HG03196 (cell line): ENCODE results near the gene P4HB.
"Not testable (repeated sequence)": the region's sequence is repeated elsewhere in the genome, so short reads cannot be mapped to it uniquely, and the experiment has no call there.

Experiments used
- ATAC-seq: cut with Tn5 transposase; IDR thresholded peaks from one replicate; pipeline ENCODE4 v1.9.1; 2021; ENCODE audit not compliant: unreplicated experiment

P4HB gene

DNA sequence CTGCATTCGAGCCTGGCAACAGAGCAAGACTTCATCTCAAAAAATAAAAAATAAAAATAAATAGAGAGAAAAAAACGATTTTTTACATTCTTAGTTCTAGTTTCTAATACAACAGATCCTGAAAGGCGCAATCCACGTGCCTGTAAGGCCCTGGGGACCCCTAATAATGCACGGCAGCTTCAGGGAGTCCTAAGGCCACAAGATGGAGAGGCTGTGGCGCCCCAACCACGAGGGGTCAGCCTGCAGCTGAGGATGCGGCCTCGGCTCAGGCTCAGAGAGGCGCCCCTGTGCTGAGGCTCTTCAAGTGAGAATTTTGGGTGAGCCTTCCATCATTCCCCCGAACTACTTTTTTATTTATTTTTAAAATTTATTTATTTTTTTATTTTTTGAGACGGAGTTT is 10.9 kb downstream of the P4HB start:
- ATAC-seq: no peak

DNA sequence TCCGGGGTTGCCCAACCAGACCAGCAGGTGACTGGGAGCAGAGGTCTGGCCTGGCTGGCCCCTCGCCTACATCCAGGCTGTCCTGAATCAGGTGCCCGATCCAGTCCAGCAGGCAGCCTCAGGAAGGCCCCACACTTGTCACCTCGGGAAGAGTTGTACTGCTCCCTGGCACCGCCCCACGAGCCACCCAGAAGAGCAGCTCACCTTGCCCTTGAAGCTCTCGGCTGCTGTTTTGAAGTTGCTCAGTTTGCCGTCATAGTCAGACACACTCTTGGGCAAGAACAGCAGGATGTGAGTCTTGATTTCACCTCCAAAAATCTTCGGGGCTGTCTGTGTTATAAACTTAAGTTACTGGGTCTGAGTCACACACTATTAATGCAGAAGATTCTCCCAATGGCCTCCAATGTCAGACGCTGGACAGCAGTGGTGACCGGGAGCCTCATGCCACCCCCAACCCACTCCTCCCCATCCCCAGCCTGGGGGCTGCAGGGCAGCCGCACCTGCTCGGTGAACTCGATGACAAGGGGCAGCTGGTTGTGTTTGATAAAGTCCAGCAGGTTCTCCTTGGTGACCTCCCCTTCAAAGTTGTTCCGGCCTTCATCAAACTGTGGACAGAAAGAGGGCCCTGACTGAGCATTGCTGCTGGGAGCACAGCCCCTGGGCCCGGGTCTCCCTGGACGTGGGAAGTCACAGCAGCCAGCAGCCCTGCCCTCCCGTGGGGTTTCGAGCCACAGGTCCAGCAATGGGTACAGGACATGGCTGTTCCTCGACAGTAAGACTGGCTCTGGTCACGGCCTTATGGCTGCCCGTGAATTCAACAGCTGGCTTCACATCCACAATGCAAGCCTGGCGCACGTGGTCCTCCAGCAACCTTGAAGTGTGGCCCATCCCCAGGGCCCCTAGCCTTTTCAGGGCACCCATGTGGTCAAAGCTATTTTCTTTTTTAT is 13.3 kb downstream of the P4HB start:
- no peak for ATAC-seq

DNA sequence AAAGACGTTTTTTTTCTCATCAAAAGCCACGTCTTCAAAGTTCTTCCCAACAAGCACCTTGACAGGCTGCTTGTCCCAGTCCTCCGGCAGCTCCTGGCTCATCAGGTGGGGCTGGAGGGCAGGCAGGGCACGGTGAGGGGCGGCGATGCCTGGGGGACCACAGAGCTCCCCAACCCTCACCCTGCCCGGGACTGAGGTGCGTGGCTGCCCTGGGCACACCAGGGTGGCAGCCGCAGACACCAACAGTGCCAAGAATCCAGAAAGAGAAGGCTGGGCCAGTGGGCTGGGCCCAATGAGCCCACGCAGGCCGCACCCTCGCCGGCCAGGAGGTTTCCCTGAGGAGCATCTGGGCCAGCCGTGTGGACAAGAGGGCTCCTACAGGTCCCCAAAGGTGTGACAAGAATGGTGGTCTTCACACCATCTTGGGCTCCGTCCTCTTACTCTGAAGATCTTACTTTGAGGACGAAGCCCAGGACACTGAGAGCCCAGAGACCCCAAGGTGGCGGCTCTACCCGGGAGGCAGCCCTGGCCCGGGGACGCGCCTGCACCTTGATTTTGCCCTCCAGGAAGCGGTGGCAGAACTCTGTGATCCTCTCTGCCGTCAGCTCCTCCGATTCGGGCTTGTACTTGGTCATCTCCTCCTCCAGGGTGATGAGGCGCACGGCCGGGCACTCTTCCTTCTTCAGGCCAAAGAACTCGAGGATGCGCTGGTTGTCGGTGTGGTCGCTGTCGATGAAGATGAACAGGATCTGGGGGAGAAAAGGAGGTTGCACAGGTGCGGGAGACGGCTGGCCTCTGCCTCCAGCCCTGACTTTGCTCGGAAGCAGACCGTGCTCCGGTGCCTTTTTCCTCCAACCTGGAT is 14.2 kb downstream of the P4HB start:
- ATAC-seq: no peak

DNA sequence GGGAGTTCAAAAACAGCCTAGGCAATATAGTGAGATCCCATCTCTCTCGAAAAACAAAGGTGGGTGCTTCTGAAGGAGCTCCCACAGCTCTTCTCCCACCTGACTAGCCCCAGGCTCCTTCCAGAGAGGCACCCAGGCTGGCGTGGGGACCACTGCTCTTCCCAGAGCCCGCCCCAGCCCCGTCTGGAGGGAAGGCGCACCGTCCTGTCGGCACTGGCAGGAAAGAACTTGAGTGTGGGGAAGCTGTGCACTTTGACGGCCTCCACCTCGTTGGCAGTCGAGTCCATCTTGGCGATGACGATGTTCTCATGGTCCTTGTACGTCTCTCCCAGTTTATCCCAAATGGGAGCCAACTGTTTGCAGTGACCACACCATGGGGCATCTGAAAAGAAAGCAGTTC is 15.0 kb downstream of the P4HB start:
- ATAC-seq: no peak

- ATAC-seq: no peak
Observed at GRCh38 chr17:81844887-81845286, 15.4 kb downstream of the P4HB start.

DNA sequence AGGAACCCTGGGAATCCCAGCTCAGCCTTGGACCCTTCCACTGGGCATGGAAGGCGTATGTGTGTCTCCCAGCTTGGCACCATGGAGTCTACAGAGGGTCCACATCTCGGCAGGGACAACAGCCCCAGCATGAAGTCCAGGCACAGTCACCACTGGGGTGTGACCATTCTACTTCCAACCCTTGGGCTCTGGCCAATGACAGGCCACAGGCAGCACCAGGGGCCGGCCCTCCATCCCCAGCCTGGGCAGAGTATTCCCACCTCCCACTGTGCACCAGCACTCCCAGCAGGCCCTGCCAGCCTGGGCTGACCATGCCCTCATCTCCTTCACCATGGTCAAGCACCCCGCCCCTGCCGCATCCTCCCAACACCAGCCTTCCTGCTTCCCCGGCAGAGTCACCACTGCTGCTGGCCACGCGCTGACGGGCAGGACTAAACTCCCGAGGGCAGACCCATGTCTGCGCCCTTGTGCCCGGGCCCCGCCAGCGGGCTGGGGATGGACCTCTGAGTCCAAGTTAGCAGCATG is 15.9 kb downstream of the P4HB start:
- no peak for ATAC-seq

DNA sequence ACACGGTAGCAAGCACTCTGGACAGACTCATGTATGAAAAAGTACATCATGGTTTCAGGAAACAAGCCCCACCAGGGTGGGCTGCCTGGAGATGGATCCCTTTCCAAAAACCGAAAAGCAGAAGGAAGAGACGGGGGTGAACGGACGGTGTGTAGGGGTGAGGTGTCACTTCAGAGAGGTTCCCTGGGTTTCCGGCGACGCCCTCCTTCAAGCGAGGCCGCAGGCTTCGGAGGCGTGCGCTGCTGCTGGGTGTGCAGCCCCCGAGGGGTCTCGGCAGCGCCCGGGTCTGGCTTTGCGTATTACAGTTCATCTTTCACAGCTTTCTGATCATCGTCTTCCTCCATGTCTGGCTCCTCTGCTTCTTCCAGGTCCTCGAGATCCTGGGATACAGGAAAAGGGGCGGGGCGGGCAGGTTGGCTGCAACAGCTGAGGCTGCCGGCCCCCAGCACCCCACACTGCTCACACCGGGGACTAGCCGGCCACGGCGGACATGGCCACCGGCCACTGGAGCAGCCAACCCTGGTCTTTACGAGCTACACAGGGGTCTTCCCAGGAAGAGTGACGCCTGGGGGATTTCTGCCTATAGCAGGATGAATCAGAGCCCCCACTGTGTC is 16.5 kb downstream of the P4HB start:
- ATAC-seq: no peak

GRCh38 chr17:81842725-81843504 is 17.4 kb downstream of the P4HB start:
- ATAC-seq: no peak

- ATAC-seq: no peak
Observed at GRCh38 chr17:81842378-81842724, 18.0 kb downstream of the P4HB start.

- no peak for ATAC-seq
Observed at GRCh38 chr17:81841866-81842265, 18.5 kb downstream of the P4HB start.

DNA sequence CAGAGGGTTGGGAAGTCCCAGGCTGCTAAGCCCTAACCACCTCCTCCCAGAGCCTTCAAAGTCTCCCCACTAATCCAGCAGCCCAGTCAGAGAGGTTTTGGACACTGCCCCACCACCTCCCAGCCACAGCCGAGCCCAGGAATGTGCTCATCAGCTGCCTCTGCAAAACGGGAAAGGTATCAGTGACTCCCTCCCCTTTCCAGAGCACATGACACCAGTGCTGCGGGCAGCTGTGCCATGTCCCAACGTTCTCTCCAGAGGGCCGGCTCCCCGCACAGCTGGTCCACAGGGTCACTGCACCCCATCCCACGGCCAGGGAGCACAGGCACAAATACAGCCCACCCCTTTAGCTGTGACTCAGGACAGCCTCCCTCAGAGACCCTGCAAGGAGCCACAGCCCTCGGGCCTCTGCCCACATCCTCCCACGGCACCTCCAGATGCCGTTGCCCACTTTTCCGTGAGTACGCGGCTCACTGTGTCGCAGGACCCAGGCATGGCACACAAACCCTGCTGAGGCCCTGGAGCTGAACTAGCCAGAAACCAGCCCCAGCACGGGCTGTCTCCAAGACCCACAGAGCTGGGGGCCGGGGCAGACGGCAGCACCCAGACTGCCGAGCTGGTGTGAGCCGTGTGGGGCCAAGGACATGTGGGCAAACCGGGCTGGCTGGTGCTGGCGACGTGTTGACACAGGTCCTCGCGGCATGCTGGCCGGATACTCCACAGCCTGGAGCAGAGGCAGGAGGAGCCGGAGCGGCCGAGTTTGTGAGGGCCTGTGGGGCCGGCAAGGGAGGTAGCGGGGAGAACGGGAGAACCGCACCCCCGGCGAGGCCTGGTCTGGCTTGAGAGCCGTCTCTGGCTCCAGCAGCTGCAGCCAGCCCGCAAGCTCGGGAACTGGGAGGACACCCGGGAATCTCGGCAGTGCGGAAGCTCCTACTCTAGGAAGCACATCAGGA is 19.2 kb downstream of the P4HB start:
- ATAC-seq: no peak

DNA sequence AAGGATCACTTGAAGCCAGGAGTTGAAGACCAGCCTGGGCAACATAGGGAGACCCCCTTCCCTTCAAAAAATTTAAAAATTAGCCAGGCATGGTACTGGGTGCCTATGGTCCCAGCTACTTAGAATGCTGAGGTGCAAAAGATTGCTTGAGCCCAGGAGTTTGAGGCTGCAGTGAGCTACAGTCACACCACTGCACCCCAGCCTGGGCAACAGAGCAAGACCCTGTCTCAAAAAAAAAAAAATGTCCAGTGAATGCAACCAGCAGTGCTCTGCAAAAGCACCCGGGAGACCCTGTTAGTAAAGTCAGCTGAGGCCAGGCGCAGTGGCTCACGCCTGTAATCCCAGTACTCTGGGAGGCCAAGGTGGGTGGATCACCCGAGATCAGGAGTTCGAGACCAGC is 20.3 kb downstream of the P4HB start:
- ATAC-seq: not testable (repeated sequence)

DNA sequence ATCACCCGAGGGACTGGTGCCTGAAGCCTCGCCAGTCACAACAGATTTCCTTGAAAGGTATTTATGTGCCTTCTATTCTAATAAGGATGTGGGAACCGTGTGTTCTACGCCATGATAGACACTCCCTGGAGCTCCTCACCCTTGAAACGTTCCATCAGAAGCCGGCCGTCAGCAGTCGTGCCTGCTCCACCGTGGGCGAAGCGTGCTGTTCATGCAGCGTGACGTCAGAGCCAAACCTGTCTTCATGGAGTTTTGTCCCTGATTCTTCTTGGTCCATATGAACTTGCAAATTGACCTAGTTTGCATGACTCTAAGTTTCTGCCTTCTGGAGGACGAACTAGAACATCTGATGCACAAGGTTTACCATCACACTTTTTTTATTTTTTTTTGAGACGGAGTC is 21.0 kb downstream of the P4HB start:
- no peak for ATAC-seq

- ATAC-seq: no peak
Observed at GRCh38 chr17:81838753-81839255, 21.5 kb downstream of the P4HB start.

DNA sequence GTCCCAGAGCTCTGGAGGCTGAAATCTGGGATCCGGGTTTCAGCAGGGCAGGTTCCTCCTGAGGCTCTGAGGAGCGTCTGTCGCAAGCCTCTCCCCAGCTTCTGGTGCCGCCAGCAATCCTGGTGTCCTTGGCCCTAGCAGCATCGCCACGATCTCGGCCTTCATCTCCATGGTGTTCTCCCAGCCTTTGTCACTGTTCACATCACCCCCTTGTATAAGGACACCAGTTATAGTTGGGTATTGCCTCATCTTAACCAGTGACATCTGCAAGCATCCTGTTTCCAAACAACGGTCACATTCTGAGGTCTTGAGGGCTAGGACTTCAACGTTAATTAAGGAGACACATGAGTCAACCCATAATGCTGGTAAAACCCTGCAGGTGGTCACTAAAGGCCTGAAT is 22.7 kb downstream of the P4HB start:
- ATAC-seq: no peak

DNA sequence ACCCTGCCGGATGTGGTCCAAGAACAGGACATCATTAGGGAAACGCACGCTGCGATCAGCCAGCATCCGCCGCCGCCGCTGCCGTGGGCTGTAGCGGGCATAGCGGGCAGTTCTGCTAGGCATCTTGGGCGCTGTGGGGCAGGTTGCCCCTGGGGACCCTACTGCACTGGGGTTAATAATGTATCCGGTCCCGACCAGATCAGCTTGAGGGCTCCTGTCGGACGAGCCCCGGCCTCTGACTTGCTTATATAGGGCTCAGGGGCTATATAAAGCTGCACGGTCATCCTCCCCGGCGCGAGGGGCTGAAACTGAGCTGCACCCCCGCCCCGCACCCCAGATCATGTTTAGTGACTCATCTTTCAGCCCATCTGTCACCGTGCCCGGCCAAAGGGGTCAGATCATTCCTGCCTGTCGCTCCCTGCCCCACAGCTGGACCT is 25.5 kb downstream of the P4HB start, which contains the start of gene PPP1R27:
TSS of gene PPP1R27 (minus strand) at position 220 of the 437 bp plus-strand sequence. CDS start at position 123, 97 bp downstream.
- ATAC-seq: no peak

DNA sequence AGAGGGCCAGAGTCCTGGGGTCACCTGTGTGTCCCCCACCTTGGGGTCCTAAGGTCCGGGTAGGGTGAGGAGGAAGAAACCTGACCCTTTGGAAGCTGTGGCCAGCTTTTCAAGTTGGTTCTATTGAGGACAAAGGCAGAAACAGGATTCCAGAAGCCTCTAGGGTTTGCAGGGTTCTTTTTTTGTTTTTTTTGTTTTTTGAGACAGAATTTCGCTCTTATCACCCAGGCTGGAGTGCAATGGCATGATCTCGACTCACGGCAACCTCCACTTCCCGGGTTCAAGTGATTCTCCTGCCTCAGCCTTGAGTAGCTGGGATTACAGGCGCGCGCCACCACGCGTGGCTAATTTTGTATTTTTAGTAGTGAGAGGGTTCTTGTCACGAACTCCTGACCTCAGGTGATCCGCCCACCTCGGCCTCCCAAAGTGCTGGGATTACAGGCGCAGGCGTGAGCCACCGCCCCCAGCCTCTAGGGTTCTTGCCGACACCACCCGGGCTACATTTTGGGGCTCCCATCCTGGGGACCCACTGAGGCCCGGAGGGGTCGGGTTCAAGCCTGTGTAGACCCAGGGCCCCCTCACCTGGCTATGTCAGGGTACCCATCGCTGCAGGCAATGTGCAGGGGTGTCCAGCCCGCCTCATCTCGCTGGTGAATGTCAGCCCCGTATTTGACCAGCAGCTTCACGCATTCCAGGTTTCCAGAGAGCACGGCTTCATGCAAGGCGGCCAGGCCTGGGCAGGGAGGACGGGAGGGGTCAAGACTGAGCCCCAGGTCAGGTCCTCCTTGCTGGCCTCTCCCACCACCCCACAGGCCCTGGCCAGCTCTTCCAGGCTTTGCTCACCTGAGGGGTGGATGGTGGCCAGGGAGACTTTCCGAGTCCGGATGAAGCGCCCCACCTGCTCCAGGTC is 26.2 kb downstream of the P4HB start:
- no peak for ATAC-seq
